ENCODE results near the gene TMED9.
"Not testable (repeated sequence)": the region's sequence is repeated elsewhere in the genome, so short reads cannot be mapped to it uniquely, and the experiment has no call there.

TMED9 gene

DNA sequence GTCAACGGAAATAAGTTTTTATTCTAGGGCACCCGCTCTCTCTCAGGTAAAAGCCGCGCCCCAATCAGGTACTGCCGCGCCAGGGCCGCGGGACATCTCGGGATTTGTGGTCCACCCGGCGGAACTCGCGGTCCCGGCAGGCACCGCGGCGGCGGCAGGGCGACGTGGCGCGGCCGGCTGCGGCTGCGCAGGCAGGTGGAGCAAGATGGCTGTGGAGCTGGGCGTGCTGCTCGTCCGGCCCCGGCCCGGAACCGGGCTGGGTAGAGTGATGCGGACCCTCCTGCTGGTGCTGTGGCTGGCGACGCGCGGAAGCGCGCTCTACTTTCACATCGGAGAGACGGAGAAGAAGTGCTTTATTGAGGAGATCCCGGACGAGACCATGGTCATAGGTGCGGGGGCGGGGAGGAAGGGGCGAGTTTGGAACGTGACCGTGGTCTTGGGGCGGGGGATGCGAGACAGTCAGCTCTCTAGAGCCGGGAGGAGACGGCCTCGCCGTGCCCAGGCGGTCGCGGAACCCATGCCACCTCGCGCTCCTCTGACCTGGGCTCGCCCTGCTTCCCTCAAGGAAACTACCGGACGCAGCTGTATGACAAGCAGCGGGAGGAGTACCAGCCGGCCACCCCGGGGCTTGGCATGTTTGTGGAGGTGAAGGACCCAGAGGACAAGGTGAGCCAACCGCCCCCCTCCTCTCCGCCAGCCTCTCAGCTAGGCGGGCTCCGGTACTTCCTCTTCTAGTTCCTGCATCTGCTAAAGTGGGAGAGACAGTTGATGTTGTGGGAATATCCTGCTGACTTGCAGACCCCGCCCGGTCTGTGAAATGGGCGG, at the start of gene TMED9:
TSS of gene TMED9 (plus strand) at position 194 of the 825 bp plus-strand sequence. CDS start at position 206, 12 bp downstream.
- DNase-seq (ENCODE audit: low read depth in 2 of 2) = peak; percentile 80 to 86

DNA sequence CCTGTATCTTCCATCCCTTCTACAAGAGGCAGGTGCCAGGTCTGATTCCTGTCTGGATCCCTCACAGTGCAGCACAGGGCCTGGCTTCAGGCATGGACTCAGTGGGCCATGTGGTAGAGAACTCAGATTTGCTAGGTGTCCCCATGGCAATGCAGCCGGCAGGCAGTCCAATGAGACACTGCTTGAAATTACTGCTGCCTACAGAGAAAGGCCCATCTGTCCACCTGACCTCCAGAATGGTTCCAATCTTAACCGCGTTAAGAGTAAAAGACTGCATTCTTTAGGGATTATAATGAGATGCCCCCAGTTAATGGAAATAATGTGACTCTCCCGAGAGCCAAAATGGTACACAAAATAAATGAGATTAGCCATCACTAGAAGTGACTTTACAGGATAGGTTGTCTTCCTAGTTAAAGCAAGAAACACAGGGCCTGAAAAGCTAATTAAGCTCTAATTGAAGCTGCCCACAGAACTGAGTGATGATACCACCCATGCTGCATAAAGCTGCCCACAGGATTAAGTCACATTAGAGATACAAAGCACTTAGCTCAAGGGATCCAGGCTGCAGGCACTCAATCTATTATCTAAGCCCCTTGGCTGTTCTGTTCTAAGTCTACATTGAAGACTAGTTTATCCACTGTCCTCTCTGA, 49.1 kb upstream of the TMED9 start:
- no peak for DNase-seq (ENCODE audit: low read depth in 2 of 2)

DNA sequence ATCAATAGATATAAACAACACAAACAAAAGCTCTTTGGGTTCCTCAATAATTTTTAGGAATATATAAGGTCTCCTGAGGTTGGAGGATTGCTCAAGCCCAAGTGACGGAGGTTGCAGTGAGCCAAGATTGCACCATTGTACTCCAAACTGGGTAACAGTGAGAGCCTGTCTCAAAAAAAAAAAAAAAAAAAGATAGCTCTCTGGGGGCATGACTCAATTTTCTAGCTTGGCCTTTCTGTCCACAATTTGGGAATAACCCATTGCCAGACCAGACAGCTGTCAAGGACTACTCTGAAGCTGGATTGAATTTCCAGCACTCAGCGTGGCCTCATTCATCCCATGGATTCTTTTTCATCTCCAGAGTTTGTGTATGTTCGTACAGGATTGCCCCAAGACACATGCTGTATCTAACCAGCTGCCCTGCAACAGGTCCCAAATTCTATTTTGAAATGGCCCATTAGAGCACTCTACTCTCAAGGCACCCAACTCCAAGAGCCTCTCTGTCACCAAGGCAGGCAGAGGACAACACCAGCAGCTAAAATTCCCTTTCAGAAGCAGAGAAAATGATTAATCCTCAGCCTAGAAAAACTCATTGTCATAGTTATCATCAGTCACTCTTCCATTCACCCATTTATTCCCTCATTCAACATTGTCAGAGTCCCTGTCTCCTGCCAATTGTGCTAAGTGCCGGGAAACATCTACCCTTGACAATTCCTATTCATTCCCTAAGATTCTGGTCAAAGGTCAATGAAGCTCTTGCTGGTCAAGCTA, 46.3 kb upstream of the TMED9 start:
- DNase-seq (ENCODE audit: low read depth in 2 of 2) = no peak

DNA sequence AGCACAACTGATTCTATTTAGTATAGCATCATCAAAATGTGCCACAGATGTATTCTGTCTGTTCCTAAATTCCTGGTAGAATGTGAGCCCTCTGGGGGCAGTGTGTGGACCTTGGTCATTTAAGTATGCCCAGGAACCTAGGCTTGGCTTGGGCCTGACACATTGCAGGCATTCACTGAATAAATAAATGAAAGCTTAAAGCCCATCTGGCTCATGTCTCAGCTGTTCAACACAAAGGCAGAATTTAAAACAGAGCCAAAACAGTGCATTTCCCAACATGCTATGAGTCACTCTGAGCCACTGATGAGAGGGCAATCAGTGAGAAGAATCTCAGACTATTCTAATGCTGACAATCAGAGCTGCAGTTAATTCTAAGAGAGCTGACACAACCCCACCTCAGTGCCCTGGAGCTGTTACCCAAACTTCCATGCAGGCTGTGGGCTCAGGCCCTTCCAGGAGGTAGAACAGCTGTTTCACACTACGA, 45.7 kb upstream of the TMED9 start:
- DNase-seq (ENCODE audit: low read depth in 2 of 2) = no peak

DNA sequence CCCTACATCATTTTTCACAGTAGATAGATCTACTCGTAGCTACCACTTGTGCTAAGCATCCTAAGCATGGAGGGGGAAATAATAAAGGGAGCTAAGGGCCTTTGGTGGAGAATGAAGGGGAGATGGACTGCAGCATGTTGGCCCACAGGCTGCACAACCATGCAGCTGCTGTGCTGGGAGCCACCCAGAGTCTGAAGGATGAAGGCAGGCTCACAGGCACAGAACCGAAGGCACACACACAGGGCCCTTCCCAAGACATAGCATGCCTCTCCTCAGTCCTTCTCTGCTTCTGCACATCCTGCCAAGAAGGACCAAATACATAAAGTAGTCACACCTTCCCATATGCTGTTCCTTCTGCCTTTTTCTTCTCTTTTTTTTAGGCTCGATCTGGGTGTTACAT, 44.3 kb upstream of the TMED9 start:
- no peak for DNase-seq (ENCODE audit: low read depth in 2 of 2)

DNA sequence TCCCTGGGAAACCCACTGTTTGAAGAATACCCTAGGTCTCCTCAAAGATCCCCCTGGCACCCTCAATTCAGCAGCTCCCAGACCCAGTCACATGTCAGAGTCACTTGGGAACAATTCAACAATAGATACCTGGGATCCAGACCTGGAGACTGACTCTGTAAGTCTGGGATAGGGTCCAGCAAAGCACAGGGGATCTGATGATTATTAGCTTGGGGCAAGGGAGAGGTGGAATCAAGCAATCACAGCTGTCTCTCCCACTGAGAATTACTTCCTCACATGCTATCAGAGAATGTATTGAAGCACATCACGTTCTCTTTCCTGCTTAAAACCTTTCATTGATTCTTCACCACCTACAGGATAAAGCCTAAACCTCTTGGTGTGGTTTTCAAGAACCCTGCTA, 43.5 kb upstream of the TMED9 start:
- DNase-seq (ENCODE audit: low read depth in 2 of 2) = no peak

DNA sequence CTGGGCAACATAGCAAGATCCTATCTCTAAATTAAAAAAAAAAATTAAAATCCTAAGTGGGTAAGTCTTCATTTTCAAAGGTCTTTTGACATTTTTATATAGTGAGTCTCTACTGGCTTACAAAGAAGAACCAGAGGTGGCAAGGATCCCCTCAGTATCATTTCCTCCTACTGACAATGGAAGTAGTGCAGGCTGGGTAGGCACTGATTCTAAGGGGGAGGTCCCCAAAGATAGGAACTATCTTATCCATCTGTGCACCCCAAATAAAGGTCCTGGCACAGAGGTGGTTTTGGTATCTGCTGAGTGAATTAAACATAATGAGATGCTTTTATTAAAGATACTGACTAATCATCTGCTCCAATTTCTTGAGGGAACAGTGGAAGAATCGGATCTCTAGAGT, 41.9 kb upstream of the TMED9 start:
- DNase-seq (ENCODE audit: low read depth in 2 of 2) = no peak

DNA sequence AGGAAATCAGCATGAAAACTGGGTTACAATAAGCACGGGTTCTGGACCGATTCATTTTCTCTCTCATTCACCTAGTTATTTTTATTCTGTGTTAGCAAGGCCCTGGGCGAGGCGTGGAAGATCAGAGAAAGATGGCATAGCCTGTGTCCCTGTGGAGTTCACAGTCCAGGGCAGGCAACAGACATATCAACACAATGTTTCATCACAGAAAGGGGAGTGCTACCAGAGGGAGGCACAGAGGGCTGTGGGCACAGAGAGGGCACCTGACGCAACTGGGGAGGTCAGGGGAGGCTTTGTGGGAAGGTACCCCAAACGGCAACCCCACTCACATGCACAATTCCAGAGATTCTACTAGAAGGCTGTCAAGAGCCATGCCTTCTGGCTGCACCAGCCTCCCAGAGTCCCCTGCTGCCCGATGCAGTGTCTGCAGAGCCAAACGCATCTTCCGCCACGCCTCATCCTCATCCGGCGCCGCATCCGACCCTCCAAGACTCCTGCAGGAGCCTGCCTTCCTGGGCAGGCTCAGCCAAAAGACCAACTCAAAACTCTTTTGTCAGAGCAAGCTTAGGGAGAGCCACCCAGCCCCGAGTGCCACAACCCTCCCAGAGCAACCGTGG, 39.1 kb upstream of the TMED9 start:
- DNase-seq (ENCODE audit: low read depth in 2 of 2) = no peak

DNA sequence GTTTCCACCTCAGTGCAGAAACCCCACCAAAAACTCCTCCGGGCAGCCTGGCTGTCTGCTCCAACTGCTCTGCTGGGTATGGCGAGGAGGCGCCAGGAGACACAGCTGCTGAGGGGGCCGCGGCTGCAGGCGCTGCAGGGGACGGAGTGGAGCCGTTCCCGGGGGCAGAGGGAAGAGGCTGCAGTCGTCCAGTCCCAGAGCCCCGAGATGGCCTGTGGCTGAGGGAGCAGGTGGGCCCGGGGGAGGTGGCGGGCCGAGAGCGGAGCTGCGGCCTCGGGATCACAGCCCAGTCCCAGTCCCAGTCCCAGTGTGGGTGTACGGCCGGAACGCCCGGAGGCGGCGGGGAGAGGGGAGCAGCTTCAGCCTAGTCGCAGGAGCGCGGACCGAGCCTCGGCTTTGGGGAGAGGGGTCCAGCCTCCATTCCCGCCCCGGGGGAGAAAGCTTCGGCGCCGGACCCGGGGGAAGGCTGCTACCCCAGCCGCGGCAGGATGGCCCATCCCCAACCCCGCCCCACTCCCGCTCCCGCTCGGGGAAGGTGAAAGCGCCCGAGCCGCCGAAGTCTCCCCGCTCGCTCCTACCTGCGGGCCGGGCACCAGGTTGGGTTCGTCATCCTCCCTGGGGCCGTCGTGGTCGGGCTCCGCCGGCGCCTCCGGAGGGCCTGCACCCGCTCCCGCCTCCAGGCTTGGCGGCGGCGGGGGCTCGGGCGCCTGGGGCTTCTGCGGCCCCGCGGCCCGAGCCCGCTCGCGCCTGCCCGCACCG, 38.2 kb upstream of the TMED9 start:
- DNase-seq (ENCODE audit: low read depth in 2 of 2) = peak; percentile 17 to 29

DNA sequence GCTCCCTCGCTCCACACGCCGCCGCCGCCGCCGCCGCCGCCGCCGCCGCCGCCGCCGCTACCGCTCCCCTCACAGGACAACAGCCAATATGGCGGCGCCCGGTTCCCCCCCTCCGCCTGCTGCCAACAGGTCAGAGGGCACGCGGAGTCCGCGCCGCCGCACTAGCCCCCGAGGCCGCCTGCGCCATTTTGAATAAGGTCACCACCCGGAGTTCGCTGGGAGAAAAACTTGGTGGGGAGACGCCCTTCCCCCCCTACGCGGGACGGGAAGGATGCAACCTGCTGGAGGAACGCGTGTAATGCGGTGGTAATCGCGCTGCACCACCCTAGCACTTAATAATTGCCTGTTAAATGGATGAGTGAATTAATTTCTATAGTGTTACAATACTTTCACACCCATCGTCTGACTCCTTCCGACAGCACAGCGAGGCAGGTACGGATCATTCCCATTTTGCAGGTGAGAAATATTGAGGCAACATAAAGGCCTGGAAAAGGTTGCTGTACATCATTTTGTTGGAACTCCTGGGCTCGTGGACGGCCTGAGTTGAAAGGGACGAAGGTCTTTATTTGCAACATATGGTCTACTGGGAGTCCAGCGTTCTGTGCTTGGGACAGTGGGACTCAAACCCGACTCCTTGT, 37.4 kb upstream of the TMED9 start, which contains the start of gene FAM193B:
TSS of gene FAM193B (minus strand) at position 90 of the 638 bp plus-strand sequence. CDS start 105 bp downstream, outside the sequence.
- peak; percentile 93 for DNase-seq (ENCODE audit: low read depth in 2 of 2)

DNA sequence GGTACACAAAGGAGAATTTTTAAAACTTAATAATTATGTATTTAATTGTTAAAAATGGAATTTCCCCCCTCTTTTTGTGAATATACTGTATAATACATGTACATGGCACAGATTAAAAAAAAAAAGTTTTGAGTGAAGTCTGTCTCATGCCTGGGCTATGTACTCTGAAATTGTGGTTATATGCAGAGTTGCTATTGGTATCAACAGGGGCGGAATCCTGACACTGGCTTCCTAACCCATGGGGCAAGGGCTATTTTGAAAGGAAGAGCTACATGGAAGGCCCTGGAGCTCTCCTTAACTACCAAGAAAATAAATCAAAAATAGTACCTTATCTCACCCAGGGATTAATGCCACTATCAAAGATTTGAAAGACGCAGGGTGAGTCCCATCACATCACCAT, 36.8 kb upstream of the TMED9 start:
- DNase-seq (ENCODE audit: low read depth in 2 of 2) = no peak

DNA sequence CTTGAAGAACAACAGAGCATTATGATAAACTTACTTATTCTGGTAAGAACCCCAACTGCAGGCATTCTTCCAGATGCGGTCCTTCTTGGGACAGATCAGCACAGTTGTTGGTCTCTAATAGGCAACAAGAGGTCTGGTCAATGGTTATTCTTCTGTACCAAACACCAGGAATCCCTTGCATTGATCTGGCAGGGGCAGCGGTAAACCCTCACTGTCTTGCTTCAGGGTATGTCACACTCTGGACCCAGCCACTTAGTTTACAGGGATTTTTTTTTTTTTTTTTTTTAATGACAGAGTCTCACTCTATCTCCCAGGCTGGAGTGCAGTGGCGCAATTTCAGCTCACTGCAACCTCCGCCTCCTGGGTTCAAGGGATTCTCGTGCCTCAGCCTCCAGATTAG, 36.3 kb upstream of the TMED9 start:
- DNase-seq (ENCODE audit: low read depth in 2 of 2) = no peak

DNA sequence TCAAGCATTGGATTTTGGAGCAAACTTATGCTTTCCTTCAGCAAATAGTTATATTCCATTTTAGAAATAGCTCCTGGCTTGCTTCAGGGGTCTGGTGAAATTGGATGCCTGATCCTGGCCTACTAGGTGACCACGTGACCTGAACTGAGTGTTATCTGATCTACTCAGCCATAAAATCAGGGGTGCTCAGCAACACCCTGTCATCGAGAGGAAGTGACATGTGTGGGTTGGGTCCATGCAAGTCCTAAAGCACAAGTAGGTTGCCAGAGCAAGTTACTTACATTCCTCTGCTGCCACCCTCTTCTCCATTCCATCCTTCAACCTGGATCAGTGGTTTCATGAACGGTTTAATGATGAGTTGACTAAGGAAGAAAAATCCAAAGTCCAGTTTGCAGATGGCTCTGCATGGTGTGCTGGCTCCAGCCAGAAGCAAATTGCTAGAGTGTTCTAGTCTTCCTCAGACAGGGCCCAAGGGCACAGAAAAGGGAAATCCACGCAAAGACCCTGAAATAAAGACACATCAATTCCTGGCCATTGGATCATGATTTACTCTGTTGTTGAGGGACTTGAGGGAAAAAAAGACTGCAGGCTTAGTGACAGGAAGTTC, 34.9 kb upstream of the TMED9 start:
- DNase-seq (ENCODE audit: low read depth in 2 of 2) = no peak

DNA sequence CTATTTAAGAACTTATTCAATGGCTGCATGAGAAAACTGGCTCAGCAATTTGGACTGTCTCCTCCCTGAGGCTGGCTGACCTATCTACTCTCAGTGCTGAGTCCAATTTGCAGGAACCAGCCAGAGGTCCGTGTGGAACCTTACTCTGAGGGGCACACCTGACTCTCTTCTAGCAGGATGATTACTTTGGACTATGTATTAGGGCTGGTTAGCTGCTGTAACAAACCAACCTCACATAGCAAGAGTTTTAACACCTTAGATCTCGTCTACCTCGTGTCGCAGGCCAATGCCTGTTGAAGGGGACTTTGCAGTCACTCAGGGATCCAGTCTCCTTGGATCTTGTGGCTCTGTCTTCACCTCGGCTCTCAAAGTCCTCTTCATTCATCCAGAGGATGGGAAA, 34.2 kb upstream of the TMED9 start:
- no peak for DNase-seq (ENCODE audit: low read depth in 2 of 2)

DNA sequence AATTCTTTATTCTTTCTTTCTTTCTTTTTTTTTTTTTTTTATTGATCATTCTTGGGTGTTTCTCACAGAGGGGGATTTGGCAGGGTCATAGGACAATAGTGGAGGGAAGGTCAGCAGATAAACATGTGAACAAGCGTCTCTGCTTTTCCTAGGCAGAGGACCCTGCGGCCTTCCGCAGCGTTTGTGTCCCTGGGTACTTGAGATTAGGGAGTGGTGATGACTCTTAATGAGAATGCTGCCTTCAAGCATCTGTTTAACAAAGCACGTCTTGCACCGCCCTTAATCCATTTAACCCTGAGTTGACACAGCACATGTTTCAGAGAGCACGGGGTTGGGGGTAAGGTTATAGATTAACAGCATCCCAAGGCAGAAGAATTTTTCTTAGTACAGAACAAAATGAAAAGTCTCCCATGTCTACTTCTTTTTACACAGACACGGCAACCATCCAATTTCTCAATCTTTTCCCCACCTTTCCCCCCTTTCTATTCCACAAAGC, 32.5 kb upstream of the TMED9 start:
- DNase-seq (ENCODE audit: low read depth in 2 of 2) = not testable (repeated sequence)

DNA sequence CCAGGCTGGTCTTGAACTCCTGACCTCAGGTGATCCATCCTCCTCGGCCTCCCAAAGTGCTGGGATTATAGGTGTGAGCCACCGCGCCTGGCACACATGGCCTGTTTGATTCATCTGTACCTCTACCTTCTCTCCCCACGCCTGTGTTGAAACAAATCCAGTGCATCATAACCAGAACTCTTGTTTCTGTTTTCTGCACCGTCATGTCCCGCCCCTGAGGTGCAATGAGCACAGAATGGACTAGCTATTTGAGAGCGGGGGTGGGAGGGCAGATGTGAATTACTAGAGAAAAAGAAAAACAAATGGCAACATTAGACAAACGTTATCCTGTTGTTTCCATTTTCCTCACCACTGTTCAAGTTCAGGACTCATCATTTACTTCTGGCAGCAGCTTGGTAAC, 27.0 kb upstream of the TMED9 start:
- no peak for DNase-seq (ENCODE audit: low read depth in 2 of 2)

DNA sequence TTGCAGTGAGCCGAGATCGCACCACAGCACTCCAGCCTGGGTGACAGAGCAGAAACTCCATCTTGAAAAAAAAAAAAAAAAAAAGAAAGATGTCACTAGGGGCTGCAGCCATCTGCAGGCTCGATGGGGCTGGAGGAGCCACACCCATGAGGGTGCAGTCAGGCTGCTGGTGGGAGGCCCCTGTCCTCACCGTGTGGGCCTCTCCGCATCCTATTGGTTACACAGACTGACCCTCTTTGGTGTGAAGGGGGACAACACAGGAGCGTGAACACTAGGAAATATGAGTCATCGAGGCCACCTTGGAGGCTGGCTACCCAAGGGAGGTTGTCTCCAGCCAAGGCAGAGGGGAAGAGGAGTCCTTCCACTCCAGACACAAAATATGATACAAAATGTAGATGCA, 23.7 kb upstream of the TMED9 start:
- no peak for DNase-seq (ENCODE audit: low read depth in 2 of 2)

DNA sequence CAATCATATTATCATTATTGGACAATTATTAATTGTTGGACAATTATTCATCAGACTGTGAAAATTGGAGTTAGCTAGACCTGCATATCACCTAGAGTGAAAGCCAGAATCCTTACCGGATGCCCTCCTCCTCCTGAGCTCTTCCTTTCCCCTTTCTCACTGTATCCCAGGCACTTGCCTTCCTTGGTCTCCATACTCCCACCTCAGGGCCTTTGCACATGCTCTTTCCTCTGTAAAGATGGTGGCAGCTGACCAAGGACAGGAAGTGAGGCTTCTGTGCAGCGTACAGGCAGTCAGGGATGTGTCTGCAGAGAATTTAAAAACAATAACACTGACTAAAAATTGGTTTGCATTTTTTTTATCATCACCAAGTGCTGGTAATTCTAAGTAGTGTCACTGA, 22.1 kb upstream of the TMED9 start:
- DNase-seq (ENCODE audit: low read depth in 2 of 2) = no peak

DNA sequence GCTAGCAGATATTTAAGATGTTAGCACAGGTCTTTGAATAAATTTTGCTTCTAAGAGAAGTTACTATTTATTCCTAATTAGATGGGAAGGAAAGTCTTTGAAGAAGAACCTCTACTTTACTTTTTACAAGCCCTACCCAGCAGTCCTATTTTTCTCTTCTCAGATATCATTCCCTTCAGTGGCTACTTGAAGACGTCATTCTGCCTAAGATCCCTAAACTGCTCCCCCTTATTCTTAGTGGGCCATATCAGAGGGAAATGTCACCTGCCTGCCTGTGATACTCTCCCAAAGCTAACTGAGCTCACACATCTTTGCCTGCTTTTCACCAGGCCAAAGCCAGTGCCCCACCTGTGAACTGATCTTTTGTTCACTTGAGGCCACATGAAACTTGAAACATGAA, 16.5 kb upstream of the TMED9 start:
- DNase-seq (ENCODE audit: low read depth in 2 of 2) = no peak

DNA sequence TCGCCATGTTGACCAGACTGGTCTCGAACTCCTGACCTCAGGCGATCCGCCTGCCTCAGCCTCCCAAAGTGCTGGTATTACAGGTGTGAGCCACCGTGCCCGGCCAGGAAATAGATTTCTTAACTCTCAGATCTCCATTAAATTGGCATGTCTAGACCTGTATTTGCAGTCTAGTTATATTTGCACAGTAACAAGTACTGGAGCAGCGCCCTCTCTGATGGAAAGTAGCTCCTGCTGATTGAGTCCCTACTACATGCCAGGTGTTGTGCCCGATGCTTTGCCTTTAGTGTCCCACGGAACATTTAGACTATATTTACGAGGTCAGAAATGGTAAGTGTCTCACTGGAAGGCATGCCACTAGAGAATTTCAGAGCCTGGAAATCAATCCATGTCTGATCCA, 15.8 kb upstream of the TMED9 start:
- no peak for DNase-seq (ENCODE audit: low read depth in 2 of 2)
